Measurements from ENCODE around the gene DEAF1.
"Not testable (repeated sequence)": the region's sequence is repeated elsewhere in the genome, so short reads cannot be mapped to it uniquely, and the experiment has no call there.

DEAF1 gene

DNA sequence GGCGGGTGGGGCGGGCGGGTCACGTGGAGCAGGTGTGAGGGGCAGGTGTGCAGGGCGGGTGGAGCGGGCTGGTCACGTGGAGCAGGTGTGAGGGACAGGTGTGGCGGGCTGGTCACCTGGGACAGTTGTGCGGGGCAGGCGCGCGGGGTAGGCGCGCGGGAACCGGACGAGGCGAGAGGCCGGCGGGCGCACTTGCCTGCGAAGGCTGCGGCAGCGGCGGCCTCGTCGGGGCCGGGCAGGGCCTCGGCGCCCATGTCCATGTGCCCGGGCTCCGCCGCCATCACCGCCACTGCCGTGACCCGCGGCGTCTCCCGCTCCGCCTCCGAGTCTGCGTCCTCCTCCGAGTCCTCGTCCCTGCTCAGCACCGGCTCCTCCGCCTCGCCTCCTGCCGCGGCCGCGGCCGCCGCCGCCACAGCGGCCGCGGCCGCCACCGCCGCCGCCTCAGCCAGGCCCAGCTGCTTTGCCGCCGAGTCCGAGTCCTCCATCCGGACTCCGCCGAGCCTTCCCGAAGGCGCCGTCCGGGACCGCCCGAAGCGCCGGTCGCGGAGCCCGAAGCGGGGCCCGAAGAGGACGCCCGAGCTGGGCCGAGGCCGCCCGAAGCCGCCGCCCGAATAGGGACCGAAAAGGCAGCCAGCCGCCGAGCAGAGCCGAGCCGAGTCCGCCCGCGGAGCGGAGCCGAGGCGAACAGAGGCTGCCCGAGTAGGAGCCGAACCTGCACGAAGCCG is at the start of gene DEAF1:
Gene DEAF1 (minus strand): TSS at position 660 of the 725 bp plus-strand sequence. CDS start 175 bp downstream, at position 485.
- no peak for TF ChIP-seq CTCF (IDR thresholded peaks at IDR 0.05; ENCODE audit: low read depth, low read length, missing control alignments)
- H3K4me3 ChIP-seq (ENCODE audit: low read depth, low read length) = peak within 1 kb of the TSS; percentile 85
- peak; percentile 91 for DNase-seq (ENCODE audit: low read depth)

DNA sequence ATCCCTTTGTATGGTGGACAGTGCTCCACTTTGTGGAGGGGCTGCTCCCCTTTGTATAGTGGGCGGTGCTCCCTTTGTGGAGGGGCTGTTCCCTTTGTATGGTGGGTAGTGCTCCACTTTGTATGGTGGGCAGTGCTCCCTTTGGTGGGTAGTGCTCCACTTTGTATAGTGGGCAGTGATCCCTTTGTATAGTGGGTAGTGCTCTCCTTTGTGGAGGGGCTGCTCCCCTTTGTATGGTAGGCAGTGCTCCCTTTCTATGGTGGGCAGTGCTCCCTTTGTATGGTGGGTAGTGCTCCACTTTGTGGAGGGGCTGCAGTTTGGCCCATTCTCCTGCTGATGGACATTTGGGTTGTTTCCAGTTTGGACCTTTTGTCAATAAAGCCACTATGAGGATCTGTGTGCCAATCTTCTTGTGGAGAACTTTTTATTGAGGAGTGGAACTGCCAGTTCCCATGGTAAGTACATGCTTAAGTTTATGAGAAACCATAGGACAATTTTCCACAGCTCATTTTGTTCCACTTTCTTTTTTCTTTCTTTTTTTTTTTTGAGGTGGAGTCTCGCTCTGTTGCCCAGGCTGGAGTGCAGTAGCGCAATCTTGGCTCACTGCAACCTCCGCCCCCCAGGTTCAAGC is 47.7 kb upstream of the DEAF1 start:
- no peak for DNase-seq (ENCODE audit: low read depth)
- no peak for TF ChIP-seq CTCF (IDR thresholded peaks at IDR 0.05; ENCODE audit: low read depth, low read length, missing control alignments)

GRCh38 chr11:742156-742546 is 47.1 kb upstream of the DEAF1 start:
- no peak overlapping the region for H3K4me3 ChIP-seq (ENCODE audit: low read depth, low read length)
- TF ChIP-seq CTCF (IDR thresholded peaks at IDR 0.05; ENCODE audit: low read depth, low read length, missing control alignments) = no peak
- DNase-seq (ENCODE audit: low read depth) = no peak

More for the DNA sequence above, 47.7 kb upstream of the DEAF1 start:
- H3K4me3 ChIP-seq (ENCODE audit: low read depth, low read length) = no peak overlapping the region

DNA sequence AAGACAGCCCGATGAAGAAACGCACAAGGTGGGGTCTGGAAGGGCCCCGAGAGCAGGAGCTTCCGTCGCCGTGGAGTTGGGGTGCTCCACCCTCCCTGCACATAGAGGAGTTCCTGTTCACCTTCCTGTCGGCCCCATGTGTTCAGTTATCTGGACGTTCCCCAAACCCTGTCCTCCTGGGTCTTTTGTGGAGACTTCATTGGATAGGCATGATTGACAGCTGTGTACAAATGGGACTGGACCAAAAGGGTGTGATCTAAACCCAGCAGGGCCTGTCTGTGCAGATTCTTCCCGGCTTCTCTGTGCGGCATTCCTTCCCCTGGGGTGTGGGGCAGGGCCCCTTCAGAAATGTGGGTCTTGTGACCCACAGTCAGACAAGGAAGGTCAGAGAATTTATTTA is 42.9 kb upstream of the DEAF1 start:
- H3K4me3 ChIP-seq (ENCODE audit: low read depth, low read length); DNase-seq (ENCODE audit: low read depth): not testable (repeated sequence)

DNA sequence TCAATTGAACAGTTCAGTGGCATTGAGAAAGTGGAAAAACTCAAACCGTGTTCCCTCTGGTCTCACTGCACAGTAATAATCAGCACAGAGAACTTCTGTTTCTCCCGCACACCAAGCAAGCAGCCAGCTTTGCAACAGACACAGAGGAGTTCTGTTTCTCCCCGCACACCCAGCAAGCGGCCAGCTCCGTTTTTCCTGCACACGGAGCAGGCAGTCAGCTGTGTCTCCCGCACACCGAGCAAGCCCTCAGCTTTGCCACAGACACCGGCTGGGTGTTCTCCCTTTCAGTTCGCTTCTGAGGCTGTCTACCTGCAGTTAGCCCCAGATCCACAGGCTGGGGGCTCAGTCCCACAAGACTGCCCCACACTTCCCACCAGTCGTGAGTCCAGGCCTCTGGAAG is 42.3 kb upstream of the DEAF1 start:
- no peak for DNase-seq (ENCODE audit: low read depth)
- no peak for TF ChIP-seq CTCF (IDR thresholded peaks at IDR 0.05; ENCODE audit: low read depth, low read length, missing control alignments)
- no peak overlapping the region for H3K4me3 ChIP-seq (ENCODE audit: low read depth, low read length)

DNA sequence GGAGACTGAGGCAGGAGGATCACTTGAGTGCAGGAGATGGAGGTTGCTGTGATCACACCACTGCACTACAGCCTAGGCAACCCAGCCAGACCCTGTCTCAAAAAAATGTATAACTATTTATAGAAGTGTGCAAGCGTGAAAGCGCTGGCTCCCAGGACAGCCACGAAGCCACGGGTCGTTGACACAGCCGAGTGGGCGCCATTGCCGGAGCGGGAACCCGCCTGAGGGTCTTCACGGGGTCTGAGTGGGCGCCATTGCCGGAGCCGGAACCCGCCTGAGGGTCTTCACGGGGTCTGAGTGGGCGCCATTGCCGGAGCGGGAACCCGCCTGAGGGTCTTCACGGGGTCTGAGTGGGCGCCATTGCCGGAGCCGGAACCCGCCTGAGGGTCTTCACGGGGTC is 39.5 kb upstream of the DEAF1 start:
- H3K4me3 ChIP-seq (ENCODE audit: low read depth, low read length) = not testable (repeated sequence)

DNA sequence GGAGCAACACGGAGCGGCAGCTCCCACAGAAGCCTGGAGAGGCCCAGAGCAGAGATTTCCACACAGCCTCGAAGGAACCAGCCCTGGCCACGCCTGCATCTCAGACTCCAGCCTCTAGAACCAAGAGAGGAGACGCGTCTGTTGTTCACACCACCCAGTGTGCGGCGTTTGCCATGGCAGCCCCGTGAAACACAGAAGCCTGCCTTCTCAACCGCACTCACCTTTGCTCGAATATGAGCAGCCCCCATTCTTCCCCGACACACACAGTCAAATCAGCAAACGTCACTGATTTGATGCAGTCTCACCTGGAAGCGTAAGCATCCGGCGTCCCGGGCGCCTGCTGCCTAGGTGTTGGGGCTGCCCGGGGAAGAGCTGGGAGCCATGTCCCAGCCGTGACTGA is 38.0 kb upstream of the DEAF1 start:
- no peak for TF ChIP-seq CTCF (IDR thresholded peaks at IDR 0.05; ENCODE audit: low read depth, low read length, missing control alignments)
- DNase-seq (ENCODE audit: low read depth) = no peak
- H3K4me3 ChIP-seq (ENCODE audit: low read depth, low read length) = no peak overlapping the region

More for the DNA sequence above, 39.5 kb upstream of the DEAF1 start:
- DNase-seq (ENCODE audit: low read depth) = not testable (repeated sequence)

GRCh38 chr11:729492-730074 is 34.6 kb upstream of the DEAF1 start:
- no peak for TF ChIP-seq CTCF (IDR thresholded peaks at IDR 0.05; ENCODE audit: low read depth, low read length, missing control alignments)
- no peak overlapping the region for H3K4me3 ChIP-seq (ENCODE audit: low read depth, low read length)
- DNase-seq (ENCODE audit: low read depth) = no peak

Measured in GM12864 (cell line).